HG03378 (cell line): ENCODE results near the gene DTL.

Experiments used
- ATAC-seq: cut with Tn5 transposase; IDR thresholded peaks from one replicate; pipeline ENCODE4 v1.9.1; 2021; ENCODE audit warnings: mild to moderate bottlenecking, moderate library complexity; ENCODE audit not compliant: unreplicated experiment

The DTL gene

GRCh38 chr1:212034516-212035122 lies 929 bp upstream of the DTL start:
- peak; percentile 14 for ATAC-seq

GRCh38 chr1:212035835-212036605 lies 472 bp downstream of the DTL start:
- peak; percentile 11 for ATAC-seq

- ATAC-seq = no peak
Observed at GRCh38 chr1:212037900-212038299, 2.4 kb downstream of the DTL start.

- ATAC-seq = no peak
Observed at GRCh38 chr1:212039622-212040021, 4.1 kb downstream of the DTL start.

GRCh38 chr1:212040629-212041412 lies 5.3 kb downstream of the DTL start:
- ATAC-seq = no peak

GRCh38 chr1:212042436-212042835 lies 6.9 kb downstream of the DTL start:
- no peak for ATAC-seq

- no peak for ATAC-seq
Observed at GRCh38 chr1:212044851-212045250, 9.3 kb downstream of the DTL start.

- no peak for ATAC-seq
Observed at GRCh38 chr1:212045981-212046380, 10.4 kb downstream of the DTL start.

GRCh38 chr1:212053993-212054392 lies 18.4 kb downstream of the DTL start:
- no peak for ATAC-seq

- no peak for ATAC-seq
Observed at GRCh38 chr1:212055333-212055732, 19.8 kb downstream of the DTL start.

GRCh38 chr1:212060632-212061472 lies 25.3 kb downstream of the DTL start:
- no peak for ATAC-seq

- ATAC-seq = no peak
Observed at GRCh38 chr1:212062832-212063438, 27.4 kb downstream of the DTL start.

- ATAC-seq = no peak
Observed at GRCh38 chr1:212067787-212068186, 32.2 kb downstream of the DTL start.

- ATAC-seq = no peak
Observed at GRCh38 chr1:212070720-212071302, 35.3 kb downstream of the DTL start.

- no peak for ATAC-seq
Observed at GRCh38 chr1:212072047-212072446, 36.5 kb downstream of the DTL start.

- no peak for ATAC-seq
Observed at GRCh38 chr1:212073490-212073889, 37.9 kb downstream of the DTL start.

GRCh38 chr1:212074313-212074712 lies 38.8 kb downstream of the DTL start:
- ATAC-seq = no peak

GRCh38 chr1:212074856-212075255 lies 39.3 kb downstream of the DTL start:
- ATAC-seq = no peak

GRCh38 chr1:212077028-212077427 lies 41.5 kb downstream of the DTL start:
- no peak for ATAC-seq

- ATAC-seq = no peak
Observed at GRCh38 chr1:212078826-212079225, 43.3 kb downstream of the DTL start.
